Measurements from ENCODE around the gene THADA.
"Not testable (repeated sequence)": the region's sequence is repeated elsewhere in the genome, so short reads cannot be mapped to it uniquely, and the experiment has no call there.

THADA gene
- total RNA-seq, result 22.6 to 118 (median 73.3) reads per million in 18 experiments

GRCh38 chr2:43595603-43596412 lies at the start of gene THADA:
THADA (minus strand) TSS chr2:43596038; CDS start chr2:43592392, 3,646 bp downstream.
- DNase-seq, result peak; percentile 99 to 100

- DNase-seq, result no peak
Observed at GRCh38 chr2:43643680-43644079, 47.8 kb upstream of the THADA start.

- DNase-seq, result no peak
Observed at GRCh38 chr2:43642363-43642762, 46.5 kb upstream of the THADA start.

GRCh38 chr2:43637030-43637803 lies 41.4 kb upstream of the THADA start, which contains the start of gene PLEKHH2:
PLEKHH2 (plus strand) TSS chr2:43637260; CDS start chr2:43644674, 7,414 bp downstream.
- peak; percentile 68 to 69 for DNase-seq

- DNase-seq, result no peak
Observed at GRCh38 chr2:43636621-43637020, 40.8 kb upstream of the THADA start.

- not testable (repeated sequence) for DNase-seq
Observed at GRCh38 chr2:43636153-43636552, 40.3 kb upstream of the THADA start.

GRCh38 chr2:43634604-43635306 lies 38.9 kb upstream of the THADA start:
- DNase-seq, result no peak

- no peak for DNase-seq
Observed at GRCh38 chr2:43631618-43632317, 35.9 kb upstream of the THADA start.

GRCh38 chr2:43622931-43623451 lies 27.2 kb upstream of the THADA start:
- no peak for DNase-seq

- DNase-seq, result no peak
Observed at GRCh38 chr2:43619511-43619910, 23.7 kb upstream of the THADA start.

GRCh38 chr2:43616967-43617680 lies 21.3 kb upstream of the THADA start:
- no peak for DNase-seq

- DNase-seq, result no peak
Observed at GRCh38 chr2:43612944-43613343, 17.1 kb upstream of the THADA start.

GRCh38 chr2:43611987-43612894 lies 16.4 kb upstream of the THADA start:
- peak; percentile 77 to 79 for DNase-seq

GRCh38 chr2:43610361-43610760 lies 14.5 kb upstream of the THADA start:
- DNase-seq, result no peak

- DNase-seq, result peak; percentile 58 to 60
Observed at GRCh38 chr2:43609290-43609918, 13.6 kb upstream of the THADA start.

- no peak for DNase-seq
Observed at GRCh38 chr2:43605851-43606250, 10.0 kb upstream of the THADA start.

- DNase-seq, result peak; percentile 20 to 39
Observed at GRCh38 chr2:43605079-43605655, 9.3 kb upstream of the THADA start.

GRCh38 chr2:43604674-43605073 lies 8.8 kb upstream of the THADA start:
- peak in 1 of 2 donors; percentile 24 for DNase-seq

GRCh38 chr2:43600596-43600995 lies 4.8 kb upstream of the THADA start:
- DNase-seq, result not testable (repeated sequence)

Measured in inflammatory macrophage (primary cell).